ENCODE measurements around the gene TPM3.

TPM3 gene

GRCh38 chr1:154171880-154172279 is 20.0 kb downstream of the TPM3 start:
- H3K36me3 ChIP-seq (ENCODE audit: control insufficient read depth, insufficient read depth, low read length) = peaks cover 33% of the 10 kb centered on the region
- no peak for TF ChIP-seq CTCF (IDR thresholded peaks at IDR 0.05; ENCODE audit: insufficient read depth, low read length, poor library complexity, severe bottlenecking)
- H3K27me3 ChIP-seq (replicated peaks; ENCODE audit: control insufficient read depth, insufficient read depth, low read length) = no peaks in the 10 kb centered on the region
- DNase-seq (ENCODE audit: extremely low read depth, insufficient read length) = no peak
- H3K4me3 ChIP-seq (replicated peaks; ENCODE audit: low read depth, low read length) = no peak overlapping the region

DNA sequence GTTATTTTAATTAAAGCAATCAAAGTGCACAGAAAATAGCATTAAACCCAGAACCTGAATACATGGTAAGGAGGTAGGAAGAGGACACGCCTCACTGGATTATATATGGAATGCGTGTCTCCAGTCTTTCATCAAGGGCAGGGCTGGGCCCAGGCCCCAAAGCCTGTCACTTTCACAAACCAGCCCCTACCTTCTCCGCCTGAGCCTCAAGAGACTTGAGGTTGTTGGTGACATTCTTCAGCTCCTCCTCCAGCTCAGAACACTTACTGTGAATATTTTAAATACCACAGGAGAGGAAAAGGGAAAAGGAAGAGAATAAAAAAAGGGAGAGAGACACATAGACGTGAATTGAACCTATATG is 20.7 kb downstream of the TPM3 start:
- no peaks in the 10 kb centered on the region for H3K27me3 ChIP-seq (replicated peaks; ENCODE audit: control insufficient read depth, insufficient read depth, low read length)
- no peak for TF ChIP-seq CTCF (IDR thresholded peaks at IDR 0.05; ENCODE audit: insufficient read depth, low read length, poor library complexity, severe bottlenecking)
- no peak overlapping the region for H3K4me3 ChIP-seq (replicated peaks; ENCODE audit: low read depth, low read length)
- DNase-seq (ENCODE audit: extremely low read depth, insufficient read length) = no peak
- peaks cover 34% of the 10 kb centered on the region for H3K36me3 ChIP-seq (ENCODE audit: control insufficient read depth, insufficient read depth, low read length)

- peaks cover 36% of the 10 kb centered on the region for H3K36me3 ChIP-seq (ENCODE audit: control insufficient read depth, insufficient read depth, low read length)
Measured at GRCh38 chr1:154170547-154171222, 21.2 kb downstream of the TPM3 start.

DNA sequence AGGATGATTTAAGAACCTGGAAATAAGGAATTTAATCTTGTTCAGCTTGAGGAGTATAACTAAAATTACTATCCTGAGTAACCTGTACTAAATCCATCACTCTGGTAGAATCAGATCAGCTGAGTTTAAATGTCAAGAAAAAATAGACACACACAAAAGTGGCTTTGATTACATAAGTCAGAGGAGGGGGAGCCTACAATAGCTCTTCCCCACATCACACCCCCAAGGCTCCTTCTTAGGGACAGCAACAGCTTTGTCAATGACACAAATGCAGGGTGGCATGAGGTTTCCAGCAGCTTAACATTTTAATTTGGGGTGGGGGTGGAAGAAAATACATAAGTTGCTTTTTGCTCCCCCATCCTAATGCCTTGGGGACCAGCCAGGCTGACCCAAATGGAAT is 24.4 kb downstream of the TPM3 start:
- TF ChIP-seq CTCF (IDR thresholded peaks at IDR 0.05; ENCODE audit: insufficient read depth, low read length, poor library complexity, severe bottlenecking) = no peak
- no peaks in the 10 kb centered on the region for H3K27me3 ChIP-seq (replicated peaks; ENCODE audit: control insufficient read depth, insufficient read depth, low read length)
- H3K4me3 ChIP-seq (replicated peaks; ENCODE audit: low read depth, low read length) = no peak overlapping the region
- H3K36me3 ChIP-seq (ENCODE audit: control insufficient read depth, insufficient read depth, low read length) = peaks cover 40% of the 10 kb centered on the region
- no peak for DNase-seq (ENCODE audit: extremely low read depth, insufficient read length)

More at GRCh38 chr1:154170547-154171222, 21.2 kb downstream of the TPM3 start:
- TF ChIP-seq CTCF (IDR thresholded peaks at IDR 0.05; ENCODE audit: insufficient read depth, low read length, poor library complexity, severe bottlenecking) = no peak
- Histone ChIP-seq H3K27me3 (replicated peaks; ENCODE audit: control insufficient read depth, insufficient read depth, low read length) (no peaks in the 10 kb centered on the region), H3K4me3 (replicated peaks; ENCODE audit: low read depth, low read length) (no peak overlapping the region)
- DNase-seq (ENCODE audit: extremely low read depth, insufficient read length) = no peak

- no peak for TF ChIP-seq CTCF (IDR thresholded peaks at IDR 0.05; ENCODE audit: insufficient read depth, low read length, poor library complexity, severe bottlenecking)
- H3K36me3 ChIP-seq (ENCODE audit: control insufficient read depth, insufficient read depth, low read length) = peaks cover 34% of the 10 kb centered on the region
Measured at GRCh38 chr1:154166207-154166606, 25.7 kb downstream of the TPM3 start.

GRCh38 chr1:154159554-154159953 is 32.3 kb downstream of the TPM3 start:
- DNase-seq (ENCODE audit: extremely low read depth, insufficient read length) = no peak
- Histone ChIP-seq H3K4me3 (replicated peaks; ENCODE audit: low read depth, low read length) (no peak overlapping the region), H3K27me3 (replicated peaks; ENCODE audit: control insufficient read depth, insufficient read depth, low read length) (no peaks in the 10 kb centered on the region), H3K36me3 (ENCODE audit: control insufficient read depth, insufficient read depth, low read length) (peaks cover 19% of the 10 kb centered on the region)
- no peak for TF ChIP-seq CTCF (IDR thresholded peaks at IDR 0.05; ENCODE audit: insufficient read depth, low read length, poor library complexity, severe bottlenecking)

More at GRCh38 chr1:154166207-154166606, 25.7 kb downstream of the TPM3 start:
- Histone ChIP-seq H3K4me3 (replicated peaks; ENCODE audit: low read depth, low read length) (no peak overlapping the region), H3K27me3 (replicated peaks; ENCODE audit: control insufficient read depth, insufficient read depth, low read length) (no peaks in the 10 kb centered on the region)
- DNase-seq (ENCODE audit: extremely low read depth, insufficient read length) = no peak

Data from GM06990 (cell line).